WTC11 (cell line): Measurements from ENCODE around the gene COMMD6. TPM values are rescaled to one million over a fixed set of nuclear protein-coding genes. Genes with fewer than 3 reads are reported as not detected.
A peak's percentile ranks its signal among the peaks of the same experiment; 100 is the strongest.

Experiments
- ATAC-seq: fragments of 200-7000 bp; cut with Tn5 transposase; 2 replicates; pipeline ENCODE4 v1.10.0; 2021; ENCODE audit warnings: mild to moderate bottlenecking, moderate library complexity
- CTCF ChIA-PET: fragments of 300-600 bp; sonication (Branson Sonifier 250); formaldehyde crosslinking; loops from one replicate; lab custom pipeline; 2021; ENCODE audit warnings: antibody characterized with exemption; lab: Charles Lee
- POLR2A ChIA-PET: fragments of 350-600 bp; sonication (Branson Sonifier 250); formaldehyde crosslinking; loops from one replicate; lab custom pipeline; 2021; ENCODE audit warnings: antibody characterized with exemption; lab: Charles Lee
- DNase-seq: peaks from one replicate; pipeline ENCODE4 v3.0.0; 2021; ENCODE audit warnings: low spot score
- H3K27ac Mint-ChIP-seq: 2 replicates; pipeline ENCODE4 v1.8.0; 2021; ENCODE audit warnings: mixed read lengths
- H3K27me3 Mint-ChIP-seq: 2 replicates; pipeline ENCODE4 v1.8.0; 2021; ENCODE audit warnings: low read depth, mild to moderate bottlenecking, moderate library complexity, mixed read lengths
- H3K36me3 Mint-ChIP-seq: 2 replicates; pipeline ENCODE4 v1.8.0; 2021; ENCODE audit warnings: mixed read lengths
- H3K4me1 Mint-ChIP-seq: 2 replicates; pipeline ENCODE4 v1.8.0; 2022; ENCODE audit warnings: mixed read lengths
- H3K4me3 Mint-ChIP-seq: 2 replicates; pipeline ENCODE4 v1.8.0; 2021; ENCODE audit warnings: mild to moderate bottlenecking, moderate library complexity, mixed read lengths
- H3K9me3 Mint-ChIP-seq: 2 replicates; pipeline ENCODE4 v1.8.0; 2021; ENCODE audit warnings: mixed read lengths
- CDX4 ChIP-seq: fragments of 250-450 bp; sonication (Bioruptor Pico); IDR thresholded peaks from 2 replicates; pipeline ENCODE4 v1.9.0; 2021; ENCODE audit warnings: moderate library complexity, mild to moderate bottlenecking, inconsistent platforms, borderline replicate concordance
- E2F5 ChIP-seq: sonication (generic); formaldehyde crosslinking; IDR thresholded peaks from 2 replicates; pipeline ENCODE4 v1.8.1; 2022; ENCODE audit warnings: mild to moderate bottlenecking, moderate library complexity, missing genetic modification reagents
- ELF4 ChIP-seq: sonication (generic); formaldehyde crosslinking; IDR thresholded peaks from 2 replicates; pipeline ENCODE4 v1.8.1; 2022; ENCODE audit warnings: low read depth, mild to moderate bottlenecking, moderate library complexity, missing genetic modification reagents
- EMX1 ChIP-seq: fragments of 250-450 bp; sonication (Bioruptor Pico); IDR thresholded peaks from 2 replicates; pipeline ENCODE4 v1.8.0; 2021; ENCODE audit warnings: mild to moderate bottlenecking
- ESRRA ChIP-seq: sonication (generic); formaldehyde crosslinking; IDR thresholded peaks from 2 replicates; pipeline ENCODE4 v1.8.1; 2022; ENCODE audit warnings: mild to moderate bottlenecking, missing genetic modification reagents, borderline replicate concordance
- GRHL2 ChIP-seq: fragments of 250-450 bp; sonication (Bioruptor Pico); IDR thresholded peaks from 2 replicates; pipeline ENCODE4 v1.8.0; 2022; ENCODE audit warnings: mild to moderate bottlenecking, moderate library complexity; ENCODE audit not compliant: insufficient replicate concordance, severe bottlenecking
- HMGXB4 ChIP-seq: sonication (generic); formaldehyde crosslinking; IDR thresholded peaks from 2 replicates; pipeline ENCODE4 v1.8.1; 2023; ENCODE audit warnings: mild to moderate bottlenecking, moderate library complexity, missing genetic modification reagents
- IRF1 ChIP-seq: sonication (generic); formaldehyde crosslinking; IDR thresholded peaks from 2 replicates; pipeline ENCODE4 v1.8.0; 2023; ENCODE audit warnings: missing genetic modification reagents
- IRF2 ChIP-seq: sonication (generic); formaldehyde crosslinking; IDR thresholded peaks from 2 replicates; pipeline ENCODE4 v1.8.0; 2022; ENCODE audit warnings: low read depth, missing genetic modification reagents, borderline replicate concordance
- KAT7 ChIP-seq: sonication (generic); formaldehyde crosslinking; IDR thresholded peaks from 2 replicates; pipeline ENCODE4 v1.8.1; 2023; ENCODE audit warnings: missing genetic modification reagents, mild to moderate bottlenecking, borderline replicate concordance
- MYBL2 ChIP-seq: sonication (generic); formaldehyde crosslinking; IDR thresholded peaks from 2 replicates; pipeline ENCODE4 v1.8.1; 2023; ENCODE audit warnings: mild to moderate bottlenecking, moderate library complexity, missing genetic modification reagents
- NFYB ChIP-seq: sonication (generic); formaldehyde crosslinking; conservative IDR thresholded peaks from 2 replicates; pipeline ENCODE4 v1.8.0; 2022; ENCODE audit warnings: low read depth, missing genetic modification reagents
- NR2C2 ChIP-seq: sonication (generic); formaldehyde crosslinking; IDR thresholded peaks from 2 replicates; pipeline ENCODE4 v1.8.0; 2022; ENCODE audit warnings: mild to moderate bottlenecking, missing genetic modification reagents
- NR3C1 ChIP-seq: sonication (generic); formaldehyde crosslinking; conservative IDR thresholded peaks from 2 replicates; pipeline ENCODE4 v1.8.1; 2023; ENCODE audit warnings: low read depth, mild to moderate bottlenecking, missing genetic modification reagents
- OVOL2 ChIP-seq: fragments of 250-450 bp; sonication (Bioruptor Pico); IDR thresholded peaks from 2 replicates; pipeline ENCODE4 v1.9.0; 2021; ENCODE audit warnings: mild to moderate bottlenecking, borderline replicate concordance
- PRRX2 ChIP-seq: fragments of 250-450 bp; sonication (Bioruptor Pico); IDR thresholded peaks from 2 replicates; pipeline ENCODE4 v1.8.0; 2021; ENCODE audit warnings: mild to moderate bottlenecking
- RELA ChIP-seq: sonication (generic); formaldehyde crosslinking; IDR thresholded peaks from 2 replicates; pipeline ENCODE4 v1.8.1; 2022; ENCODE audit warnings: missing genetic modification reagents, mild to moderate bottlenecking, borderline replicate concordance
- RORB ChIP-seq: fragments of 250-450 bp; sonication (Bioruptor Pico); IDR thresholded peaks from 2 replicates; pipeline ENCODE4 v1.9.0; 2021; ENCODE audit warnings: mild to moderate bottlenecking
- SMAD4 ChIP-seq: sonication (generic); formaldehyde crosslinking; IDR thresholded peaks from 2 replicates; pipeline ENCODE4 v1.8.0; 2022; ENCODE audit warnings: mild to moderate bottlenecking, missing genetic modification reagents
- SOX15 ChIP-seq: fragments of 250-450 bp; sonication (Bioruptor Pico); IDR thresholded peaks from 2 replicates; pipeline ENCODE4 v1.9.0; 2021; ENCODE audit warnings: mild to moderate bottlenecking
- SP1 ChIP-seq: sonication (generic); formaldehyde crosslinking; conservative IDR thresholded peaks from 2 replicates; pipeline ENCODE4 v1.8.1; 2022; ENCODE audit warnings: missing genetic modification reagents
- TEAD1 ChIP-seq: sonication (generic); formaldehyde crosslinking; IDR thresholded peaks from 2 replicates; pipeline ENCODE4 v1.8.0; 2022; ENCODE audit warnings: mild to moderate bottlenecking, missing genetic modification reagents
- TP53 ChIP-seq: sonication (generic); formaldehyde crosslinking; IDR thresholded peaks from 2 replicates; pipeline ENCODE4 v1.8.1; 2023; ENCODE audit warnings: mild to moderate bottlenecking, missing genetic modification reagents
- ZNF219 ChIP-seq: sonication (generic); formaldehyde crosslinking; IDR thresholded peaks from 2 replicates; pipeline ENCODE4 v1.8.0; 2023; ENCODE audit warnings: missing genetic modification reagents, mild to moderate bottlenecking, borderline replicate concordance
- ZNF263 ChIP-seq: sonication (generic); formaldehyde crosslinking; IDR thresholded peaks from 2 replicates; pipeline ENCODE4 v1.8.1; 2022; ENCODE audit warnings: low read depth, mild to moderate bottlenecking, moderate library complexity, missing genetic modification reagents
- total RNA-seq: library from RNA; stranded (reverse); gene quantifications from 3 replicates; pipeline ENCODE4 v1.2.3, GENCODE V29; 2021
- TF ChIP-seq, protein P1 (sequence below): sonication (generic); formaldehyde crosslinking; IDR thresholded peaks from 2 replicates; pipeline ENCODE4 v1.8.1; 2022; ENCODE audit warnings: mild to moderate bottlenecking, missing genetic modification reagents, moderate library complexity, borderline replicate concordance

Gene COMMD6
- total RNA-seq, 1 experiment from 2014 or later, result 94.6 TPM

- TF ChIP-seq E2F5 (peak; percentile 45), PRRX2 (CRISPR knock-in tag) (no peak), KAT7 (CRISPR knock-in tag) (no peak), ZNF263 (CRISPR knock-in tag) (0 out of 2 replicates have a peak, but pooled peaks have one; percentile 14), OVOL2 (CRISPR knock-in tag) (no peak), NFYB (CRISPR knock-in tag) (0 out of 2 replicates have a peak, but pooled peaks have one; percentile 8), ELF4 (CRISPR knock-in tag) (no peak), HMGXB4 (peak; percentile 72; the same call in 1 of the 2 replicates), CDX4 (CRISPR knock-in tag) (no peak), SP1 (peak; percentile 45; the same call in 1 of the 2 replicates), IRF1 (no peak)
These were observed 55.4 kb downstream of the COMMD6 start, which contains the start of gene TBC1D4 (continued) for GRCh38 chr13:75482070-75482819.

DNA sequence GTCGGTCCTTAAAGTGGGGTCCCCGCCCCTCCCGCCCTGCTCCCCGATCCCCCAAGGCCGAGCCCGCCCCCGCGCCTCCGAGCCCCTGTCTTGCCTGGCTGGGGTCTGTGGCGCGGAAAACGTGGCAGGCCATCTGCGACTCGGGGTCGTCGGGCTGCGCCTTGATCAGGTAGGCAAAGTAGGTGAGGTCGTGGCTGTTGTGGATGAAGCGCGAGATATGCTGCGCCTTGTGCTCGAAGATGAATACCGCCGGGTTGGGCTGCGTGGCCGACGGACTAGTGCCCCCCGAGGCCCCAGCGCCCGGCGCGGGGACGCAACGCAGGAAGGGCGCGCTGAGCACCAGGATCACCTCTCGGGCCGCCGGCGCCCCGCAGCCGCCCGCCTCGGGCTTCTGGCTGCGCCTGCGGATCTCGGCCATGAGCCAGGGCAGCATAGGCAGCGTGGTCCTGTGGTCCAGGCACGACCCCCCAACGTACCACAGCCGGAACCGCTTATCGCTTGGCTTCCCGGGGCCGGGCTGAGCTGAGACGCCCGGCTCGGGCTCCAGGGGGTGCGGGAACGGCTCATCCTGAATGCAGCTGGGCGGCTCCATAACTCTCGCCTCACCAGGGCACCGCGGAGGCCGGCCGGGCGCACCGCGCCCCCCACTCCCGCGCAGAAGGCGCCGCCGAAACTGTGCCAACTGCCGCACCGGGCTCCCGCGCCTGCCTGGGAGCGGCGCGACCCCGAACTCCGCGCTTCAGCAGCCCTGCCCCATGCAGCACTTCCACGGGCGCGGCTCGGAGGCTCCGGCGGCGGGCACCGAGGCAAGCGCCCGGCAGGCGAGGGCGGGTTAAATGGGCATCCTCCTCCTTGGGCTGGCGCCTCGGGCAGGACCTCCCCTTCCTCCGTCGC, 56.2 kb downstream of the COMMD6 start:
- H3K36me3 Mint-ChIP-seq, result no peaks in the 10 kb centered on the region
- H3K27me3 Mint-ChIP-seq, result no peaks in the 10 kb centered on the region
- ATAC-seq, result peak; percentile 11
- TF ChIP-seq SMAD4 (CRISPR knock-in tag), result no peak
- no peak for TF ChIP-seq GRHL2 (CRISPR knock-in tag)
- no peak for TF ChIP-seq ESRRA
- TF ChIP-seq, protein P1, sequence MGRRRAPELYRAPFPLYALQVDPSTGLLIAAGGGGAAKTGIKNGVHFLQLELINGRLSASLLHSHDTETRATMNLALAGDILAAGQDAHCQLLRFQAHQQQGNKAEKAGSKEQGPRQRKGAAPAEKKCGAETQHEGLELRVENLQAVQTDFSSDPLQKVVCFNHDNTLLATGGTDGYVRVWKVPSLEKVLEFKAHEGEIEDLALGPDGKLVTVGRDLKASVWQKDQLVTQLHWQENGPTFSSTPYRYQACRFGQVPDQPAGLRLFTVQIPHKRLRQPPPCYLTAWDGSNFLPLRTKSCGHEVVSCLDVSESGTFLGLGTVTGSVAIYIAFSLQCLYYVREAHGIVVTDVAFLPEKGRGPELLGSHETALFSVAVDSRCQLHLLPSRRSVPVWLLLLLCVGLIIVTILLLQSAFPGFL (CRISPR knock-in tag), result 0 out of 2 replicates have a peak, but pooled peaks have one; percentile 25
- no peak for TF ChIP-seq TEAD1 (CRISPR knock-in tag)
- no peak for TF ChIP-seq TP53 (CRISPR knock-in tag)
- no peak for TF ChIP-seq NR2C2
- TF ChIP-seq MYBL2 (CRISPR knock-in tag), result 0 out of 2 replicates have a peak, but pooled peaks have one; percentile 33
- no peak for TF ChIP-seq IRF2 (CRISPR knock-in tag)
- no peak for TF ChIP-seq EMX1
- TF ChIP-seq HMGXB4, result peak; percentile 44; the same call in 1 of the 2 replicates
- no peak for TF ChIP-seq SOX15 (CRISPR knock-in tag)
- 0 out of 2 replicates have a peak, but pooled peaks have one; percentile 24 for TF ChIP-seq RELA (CRISPR knock-in tag)
- 0 out of 2 replicates have a peak, but pooled peaks have one; percentile 4 for TF ChIP-seq NR3C1 (CRISPR knock-in tag)
- no peak for TF ChIP-seq ZNF219 (CRISPR knock-in tag)
- TF ChIP-seq RORB (CRISPR knock-in tag), result no peak

More for the DNA sequence above, 56.2 kb downstream of the COMMD6 start:
- H3K9me3 Mint-ChIP-seq, result no peaks in the 10 kb centered on the region
- H3K27ac Mint-ChIP-seq, result no peak overlapping the region
- ChIA-PET CTCF (interaction anchor here (0.5 to 1.7 kb wide), 32 partner anchors 11 to 307 kb away, joined by 3 to 23 read pairs (median 6); partner anchors contain the start of genes COMMD6 and UCHL3), POLR2A (interaction anchor here (1.1 kb wide), 2 partner anchors 154 kb away, joined by 3 read pairs; partner anchors contain the start of gene LMO7)
- DNase-seq, result peak; percentile 54
- peaks cover 54% of the 10 kb centered on the region for H3K4me1 Mint-ChIP-seq
- peak overlapping the region; percentile 87 for H3K4me3 Mint-ChIP-seq
